Activated CD4-positive, alpha-beta T cell treated with anti-CD3 and anti-CD28 coated beads, Interleukin-2, amount 50 U/mL, for 48 hours (primary cell): ENCODE data around the gene SYN1.
A peak's percentile ranks its signal among the peaks of the same experiment; 100 is the strongest.

Experiments
- DNase-seq, 2 experiments: peaks; one replicate each; pipeline ENCODE4 v3.0.0-alpha.2; 2020

The SYN1 gene

DNA sequence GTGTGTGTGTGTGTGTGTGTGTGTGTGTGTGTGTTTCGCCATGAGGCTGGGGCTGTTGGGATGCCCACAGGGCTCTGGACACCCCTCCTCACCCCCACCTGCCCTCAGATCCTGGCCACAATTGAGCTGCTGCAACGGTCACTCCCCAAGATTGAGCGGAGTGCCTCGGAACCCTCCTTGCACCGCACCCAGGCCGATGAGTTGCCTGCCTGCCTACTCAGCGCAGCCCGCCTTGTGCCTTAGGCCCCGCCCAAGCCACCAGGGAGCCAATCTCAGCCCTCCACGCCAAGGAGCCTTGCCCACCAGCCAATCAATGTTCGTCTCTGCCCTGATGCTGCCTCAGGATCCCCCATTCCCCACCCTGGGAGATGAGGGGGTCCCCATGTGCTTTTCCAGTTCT is 48.4 kb downstream of the SYN1 start:
- no peak for DNase-seq

DNA sequence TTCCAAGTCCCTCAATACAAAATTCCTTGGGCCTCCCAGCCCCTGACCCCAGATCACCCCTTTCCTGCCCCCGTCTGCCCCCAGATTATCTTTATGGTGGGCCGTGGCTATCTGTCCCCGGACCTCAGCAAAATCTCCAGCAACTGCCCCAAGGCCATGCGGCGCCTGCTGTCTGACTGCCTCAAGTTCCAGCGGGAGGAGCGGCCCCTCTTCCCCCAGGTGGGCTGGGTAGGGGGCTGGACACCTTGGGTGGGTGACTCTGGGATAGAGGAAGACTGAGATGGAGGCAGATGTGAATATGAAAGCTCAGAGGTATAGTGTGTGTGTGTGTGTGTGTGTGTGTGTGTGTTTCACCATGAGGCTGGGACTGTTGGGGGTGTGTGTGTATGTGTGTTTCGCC is 48.9 kb downstream of the SYN1 start:
- DNase-seq: no peak

DNA sequence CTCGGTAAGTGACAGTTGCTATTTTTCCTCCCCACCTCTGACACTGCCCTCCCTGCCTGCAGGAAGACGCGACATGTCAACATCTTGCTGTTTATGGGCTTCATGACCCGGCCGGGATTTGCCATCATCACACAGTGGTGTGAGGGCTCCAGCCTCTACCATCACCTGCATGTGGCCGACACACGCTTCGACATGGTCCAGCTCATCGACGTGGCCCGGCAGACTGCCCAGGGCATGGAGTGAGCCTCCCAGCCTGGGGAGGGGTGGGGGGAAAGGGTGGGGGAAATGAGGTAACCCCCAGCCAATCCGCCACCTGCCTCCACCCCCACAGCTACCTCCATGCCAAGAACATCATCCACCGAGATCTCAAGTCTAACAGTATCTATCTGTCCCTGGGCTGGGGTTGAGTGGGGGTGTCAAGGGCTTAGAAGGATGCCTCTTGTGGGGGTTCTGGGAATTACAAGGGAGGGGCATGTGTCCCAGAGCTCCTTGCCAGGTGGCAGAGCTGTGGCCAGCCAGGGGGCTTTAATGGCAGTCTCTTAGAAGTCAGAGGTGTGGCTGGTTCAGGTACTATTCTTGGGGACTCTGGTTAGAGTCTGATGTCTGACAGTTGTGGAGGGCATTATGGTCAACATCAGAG is 50.9 kb downstream of the SYN1 start:
- DNase-seq: peak; percentile 29 to 44

DNA sequence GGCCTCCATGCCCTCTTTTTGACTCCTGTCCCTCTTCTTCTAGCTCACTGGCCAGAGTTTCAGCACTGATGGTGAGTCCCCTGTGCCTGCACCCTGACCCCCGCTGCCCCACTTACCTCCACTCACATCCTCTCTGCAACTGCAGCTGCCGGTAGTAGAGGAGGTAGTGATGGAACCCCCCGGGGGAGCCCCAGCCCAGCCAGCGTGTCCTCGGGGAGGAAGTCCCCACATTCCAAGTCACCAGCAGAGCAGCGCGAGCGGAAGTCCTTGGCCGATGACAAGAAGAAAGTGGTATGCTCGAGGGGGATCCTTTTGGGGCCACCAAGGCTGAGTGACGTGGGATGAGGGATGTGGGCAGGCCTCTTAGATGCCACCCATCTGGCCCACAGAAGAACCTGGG is 52.8 kb downstream of the SYN1 start:
- no peak for DNase-seq

DNA sequence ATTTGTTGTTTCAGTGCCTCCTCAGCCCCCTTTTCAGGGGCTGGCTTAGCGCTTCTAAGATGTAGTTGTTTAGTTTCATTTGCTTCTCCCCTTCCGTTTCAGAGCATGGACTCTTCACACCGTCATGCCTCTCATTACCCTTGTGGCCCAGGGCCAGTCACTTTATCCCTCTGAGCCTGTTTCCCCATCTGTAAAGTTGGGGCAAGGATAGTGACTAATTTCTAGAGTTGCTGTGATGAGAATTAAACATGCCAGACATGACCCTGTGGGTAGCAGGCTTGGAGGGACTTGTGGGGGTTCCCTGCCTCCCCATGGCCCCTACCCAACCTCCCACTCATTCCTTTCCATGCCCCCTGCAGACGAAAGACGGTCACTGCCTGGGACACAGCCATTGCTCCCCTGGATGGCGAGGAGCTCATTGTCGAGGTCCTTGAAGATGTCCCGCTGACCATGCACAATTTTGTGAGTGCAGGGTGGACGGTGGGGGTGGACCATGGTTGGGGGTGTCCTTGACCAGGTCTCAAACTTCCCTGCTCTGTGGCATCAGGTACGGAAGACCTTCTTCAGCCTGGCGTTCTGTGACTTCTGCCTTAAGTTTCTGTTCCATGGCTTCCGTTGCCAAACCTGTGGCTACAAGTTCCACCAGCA is 55.1 kb downstream of the SYN1 start:
- no peak for DNase-seq

DNA sequence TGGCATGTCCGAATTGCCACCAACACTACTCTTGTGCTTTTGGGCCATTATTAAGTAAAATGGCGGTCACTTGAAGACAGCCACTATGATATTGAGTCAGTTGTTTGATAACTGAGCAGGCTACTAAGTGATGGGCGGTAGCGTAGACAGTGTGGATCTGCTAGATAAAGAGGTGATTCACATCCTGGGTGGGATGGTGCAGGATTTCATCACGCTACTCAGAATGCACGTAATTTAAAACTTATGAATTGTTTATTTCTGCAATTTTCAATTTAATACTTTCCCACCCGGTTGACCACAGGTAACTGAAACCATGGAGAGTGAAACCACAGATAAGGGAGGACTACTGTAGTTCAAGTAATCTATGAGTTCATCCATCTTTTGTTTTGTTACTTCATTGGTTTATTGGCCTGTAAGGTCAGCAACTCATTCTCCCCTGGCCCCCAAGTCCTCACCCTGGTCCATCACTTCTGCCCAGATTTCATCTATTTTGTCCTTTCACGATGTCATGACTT is 55.8 kb downstream of the SYN1 start:
- DNase-seq: no peak

DNA sequence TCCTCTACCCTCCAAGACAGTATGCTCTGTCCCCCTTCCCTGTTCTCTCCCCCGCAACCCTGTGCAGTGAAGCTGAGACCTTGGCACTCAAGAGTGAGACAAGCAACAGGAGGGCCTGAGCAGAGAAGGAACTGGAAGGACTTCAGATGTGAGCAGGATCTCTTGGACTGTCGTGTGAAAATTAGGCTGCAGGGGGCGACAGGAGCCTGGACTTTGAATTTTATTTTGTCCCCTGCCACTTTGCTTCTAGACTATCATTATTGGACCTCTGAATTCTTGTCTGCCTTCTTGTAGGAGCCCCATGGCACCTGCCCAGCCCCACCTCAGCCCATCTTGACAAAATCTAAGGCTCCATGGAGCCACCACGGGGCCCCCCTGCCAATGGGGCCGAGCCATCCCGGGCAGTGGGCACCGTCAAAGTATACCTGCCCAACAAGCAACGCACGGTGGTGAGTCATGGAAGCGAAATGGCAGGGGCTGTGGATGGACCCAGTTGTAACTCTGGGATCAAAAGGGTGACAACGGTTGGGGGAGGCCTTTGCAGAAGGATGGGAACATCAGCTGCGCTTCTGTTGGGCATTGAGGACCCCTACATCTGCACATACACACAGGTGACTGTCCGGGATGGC is 56.9 kb downstream of the SYN1 start:
- DNase-seq: peak; percentile 39 to 48

DNA sequence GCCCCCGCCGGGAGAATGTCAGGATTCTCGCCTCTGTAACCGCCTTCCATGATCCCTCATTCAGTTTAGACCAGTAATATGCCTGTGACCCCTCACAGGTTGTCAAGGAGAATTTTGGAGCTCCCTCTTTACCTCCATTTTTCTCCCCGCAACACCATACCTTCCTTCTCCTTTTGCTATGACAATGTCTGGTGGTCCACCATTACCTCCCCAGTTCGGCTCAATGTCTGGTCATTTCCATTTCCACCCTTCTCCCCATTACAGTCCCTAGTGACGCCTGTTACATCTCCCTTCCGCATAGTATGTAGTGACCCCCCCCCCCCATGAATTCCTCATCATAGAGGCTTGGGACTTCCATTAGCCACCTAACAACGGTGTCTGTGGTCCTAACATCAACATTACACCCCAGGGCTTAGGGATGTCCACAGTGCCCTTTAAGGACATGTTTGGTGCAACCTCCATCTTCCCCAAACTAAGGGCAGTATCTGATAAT is 58.0 kb downstream of the SYN1 start:
- DNase-seq: no peak

DNA sequence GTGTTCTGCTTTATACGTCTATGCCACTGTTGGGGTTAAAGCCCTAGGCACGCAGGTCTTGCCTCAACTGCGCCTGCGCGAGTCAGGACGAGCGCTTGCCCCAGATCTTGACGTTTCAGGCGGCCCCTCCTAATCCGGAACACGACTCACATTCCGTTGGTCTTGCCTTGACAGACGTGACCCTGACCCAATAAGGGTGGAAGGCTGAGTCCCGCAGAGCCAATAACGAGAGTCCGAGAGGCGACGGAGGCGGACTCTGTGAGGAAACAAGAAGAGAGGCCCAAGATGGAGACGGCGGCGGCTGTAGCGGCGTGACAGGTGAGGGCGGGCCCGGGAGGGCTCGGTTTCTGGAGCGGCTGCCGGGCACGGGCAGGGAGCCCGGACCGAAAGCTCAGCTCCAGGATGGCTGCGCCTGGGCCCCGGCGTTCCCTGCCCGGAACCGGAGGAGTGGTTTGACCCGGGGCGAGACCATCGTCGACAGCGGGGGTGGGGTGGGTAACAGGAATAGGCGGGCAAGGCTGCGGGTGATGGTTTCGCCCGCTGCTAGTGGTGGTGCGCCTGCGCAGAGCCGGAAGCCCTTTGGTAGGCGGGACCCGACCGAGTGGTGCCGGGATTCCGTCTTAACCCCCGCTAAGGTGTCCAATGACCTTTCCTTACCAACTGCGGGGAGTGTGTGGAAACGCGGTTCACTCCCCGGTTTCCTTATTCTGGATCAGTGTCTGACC is 58.6 kb downstream of the SYN1 start, which contains the start of gene ARAF:
Gene ARAF, plus strand, starts transcription at position 272 of the 725 bp plus-strand sequence. CDS start 1,763 bp downstream, outside the sequence.
- peak; percentile 94 to 95 for DNase-seq

DNA sequence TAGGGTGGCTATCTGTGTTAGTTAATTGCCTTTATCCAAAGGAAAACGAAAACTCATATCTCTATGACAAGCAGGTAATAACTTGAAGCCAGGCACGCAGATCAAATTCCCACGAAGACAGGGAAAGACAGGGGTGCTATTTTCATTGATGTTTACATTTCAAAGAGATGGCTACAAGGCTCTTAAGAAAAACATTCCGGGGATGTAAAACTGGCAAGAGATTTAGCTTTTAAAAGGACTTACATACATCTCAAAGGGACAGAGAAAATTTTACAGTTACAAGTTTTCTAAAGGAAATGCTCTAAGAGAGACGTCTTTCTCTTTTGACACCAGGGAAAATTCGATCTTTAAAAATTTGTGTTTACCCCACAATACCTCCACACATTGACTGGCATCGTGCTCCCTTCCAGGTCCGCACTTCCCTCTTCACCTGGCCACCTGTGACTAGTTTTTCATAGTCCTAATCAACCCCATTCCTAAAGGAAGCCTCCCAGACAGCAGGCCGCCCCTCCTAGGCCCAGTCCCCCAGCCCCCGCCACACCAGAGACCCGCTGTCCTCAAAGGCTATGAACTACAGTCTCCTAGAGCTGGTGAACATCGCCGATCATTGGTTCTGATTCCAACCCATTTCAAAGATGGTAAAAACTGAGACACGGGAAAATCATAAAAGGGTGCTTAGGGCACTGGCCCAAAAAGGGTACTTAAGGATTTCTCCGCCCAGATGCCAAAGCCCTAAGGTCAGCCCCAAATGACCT is 59.3 kb downstream of the SYN1 start:
- DNase-seq: no peak

DNA sequence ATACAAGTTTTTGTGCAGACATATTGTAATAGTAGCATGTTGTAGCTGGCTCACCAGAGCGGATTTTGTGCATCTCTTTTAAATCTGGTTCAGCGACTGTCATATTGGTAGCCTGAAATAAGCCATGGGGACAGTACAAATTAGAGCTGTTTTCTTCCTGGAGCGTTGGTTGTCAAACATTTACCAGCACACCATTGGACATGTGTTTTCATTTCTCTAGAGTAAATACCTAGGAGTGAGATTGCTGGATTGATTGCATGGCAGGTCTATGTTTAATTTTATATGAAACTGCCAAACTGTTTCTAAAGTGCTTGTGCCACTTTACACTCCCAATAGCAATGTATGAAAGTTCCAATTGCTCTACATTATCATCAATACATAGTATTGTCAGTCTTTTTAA is 61.2 kb downstream of the SYN1 start:
- DNase-seq: no peak

DNA sequence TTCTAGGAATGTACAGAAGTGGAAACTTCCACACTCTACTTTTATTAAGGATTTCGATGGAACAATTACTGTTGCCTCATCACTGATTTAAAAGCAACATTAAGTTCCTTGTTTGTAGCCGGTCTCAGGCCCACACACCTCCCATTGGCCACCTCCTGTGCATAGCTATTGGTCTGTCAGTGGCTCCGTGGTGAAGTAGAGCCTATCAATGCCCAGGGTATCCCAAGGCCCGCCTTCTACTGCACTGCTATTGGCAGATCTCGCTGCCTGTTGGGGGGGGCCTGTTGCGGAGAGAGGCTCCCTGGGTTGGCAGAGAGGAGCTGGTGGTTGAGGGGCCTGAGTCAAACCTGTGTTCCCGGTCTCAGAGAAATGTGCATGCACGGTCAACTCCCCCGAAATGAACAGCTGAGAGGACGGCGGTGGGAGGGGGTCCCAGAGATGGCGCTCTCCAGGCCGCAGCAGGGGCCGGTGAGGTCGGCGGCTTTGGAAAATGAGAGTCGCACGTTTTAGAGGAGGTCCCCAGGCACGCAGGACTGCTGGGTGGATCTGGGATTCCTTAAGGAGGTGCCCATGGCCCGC is 63.5 kb downstream of the SYN1 start:
- peak; percentile 74 to 83 for DNase-seq

DNA sequence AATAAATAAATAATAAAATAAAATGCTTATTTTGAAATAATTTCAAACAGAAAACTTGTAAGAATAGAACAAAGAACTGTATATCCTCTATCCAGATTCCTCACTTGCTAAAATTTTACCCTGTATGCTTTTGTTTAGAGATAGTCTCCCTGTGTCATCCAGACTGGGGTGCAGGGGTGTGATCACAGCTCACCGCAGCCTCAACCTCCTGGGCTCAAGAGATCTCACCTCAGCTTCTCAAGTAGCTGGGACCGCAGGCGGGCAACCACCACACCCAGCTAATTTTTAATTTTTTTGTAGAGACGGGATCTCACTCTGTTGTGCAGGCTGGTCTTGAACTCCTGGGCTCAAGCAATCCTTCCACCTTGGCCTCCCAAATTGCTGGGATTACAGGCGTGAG is 76.2 kb downstream of the SYN1 start:
- no peak for DNase-seq

DNA sequence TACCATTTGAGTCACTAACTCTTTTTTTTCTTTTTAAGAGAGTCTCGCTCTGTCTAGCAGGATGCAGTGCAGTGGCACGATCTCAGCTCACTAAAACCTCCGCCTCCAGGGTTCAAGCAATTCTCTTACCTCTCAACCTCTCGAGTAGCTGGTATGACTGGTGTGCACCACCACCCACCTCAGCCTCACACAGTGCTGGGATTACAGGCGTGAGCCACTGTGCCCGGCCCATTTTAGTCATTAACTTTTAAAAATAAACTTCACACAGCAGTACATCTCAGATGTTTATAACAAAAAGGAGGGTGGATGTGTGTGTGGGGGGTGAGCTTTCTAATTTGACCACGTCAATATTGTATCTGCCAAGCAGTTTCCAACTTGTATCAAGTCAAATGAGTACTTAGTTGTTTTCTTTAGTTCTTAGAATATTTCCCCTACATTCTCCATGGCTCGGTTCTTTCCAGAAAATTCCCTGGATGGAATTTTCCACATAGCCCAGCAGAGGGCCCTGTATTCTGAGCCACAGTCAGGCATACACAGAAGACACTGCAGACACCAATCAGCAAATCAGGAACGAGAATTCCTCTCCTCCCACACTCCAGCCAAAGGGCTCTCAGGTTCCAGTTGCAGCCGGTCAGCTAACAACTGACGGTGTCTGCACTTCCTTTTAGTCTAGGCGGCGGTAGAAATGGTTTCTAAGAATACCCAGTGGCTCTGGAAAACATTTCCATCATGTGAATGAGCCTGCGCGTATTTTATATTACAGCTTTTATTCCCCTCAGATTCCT is 78.7 kb downstream of the SYN1 start:
- DNase-seq: no peak

DNA sequence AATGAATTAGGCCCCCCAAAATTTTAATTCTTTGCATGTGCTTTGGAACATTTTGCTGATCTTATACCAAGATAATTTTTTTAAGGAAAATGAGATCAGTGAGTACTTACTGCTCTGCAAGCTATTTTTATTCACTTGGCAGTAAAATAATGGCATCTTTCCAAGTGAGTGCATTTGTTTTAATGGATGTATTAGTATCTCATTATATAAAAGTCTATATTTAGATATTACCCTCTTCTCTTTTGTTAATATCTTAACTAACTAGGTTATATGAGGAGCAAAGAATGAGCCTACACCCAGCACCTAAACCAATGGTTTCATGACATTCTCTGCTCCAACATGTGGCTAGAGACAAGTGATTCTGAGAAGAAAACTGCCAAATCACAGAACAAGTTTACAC is 79.8 kb downstream of the SYN1 start:
- DNase-seq: no peak

DNA sequence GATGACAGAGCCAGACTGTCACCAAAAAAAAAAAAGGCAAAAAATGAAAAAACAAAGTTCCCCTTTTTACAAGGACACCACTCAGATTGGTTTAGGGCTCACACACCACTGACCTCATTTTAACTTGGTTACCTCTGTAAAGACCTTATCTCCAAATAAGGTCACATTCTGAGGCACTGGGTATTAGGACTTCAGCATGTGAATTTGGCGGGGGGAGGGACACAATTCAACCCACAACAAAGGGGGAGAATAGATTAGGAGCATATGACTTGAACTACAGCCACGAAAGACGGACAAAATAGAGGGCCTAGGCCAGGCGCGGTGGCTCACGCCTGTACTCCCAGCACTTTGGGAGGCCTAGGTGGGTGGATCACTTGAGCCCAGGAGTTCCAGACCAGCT is 89.6 kb downstream of the SYN1 start:
- DNase-seq: no peak

DNA sequence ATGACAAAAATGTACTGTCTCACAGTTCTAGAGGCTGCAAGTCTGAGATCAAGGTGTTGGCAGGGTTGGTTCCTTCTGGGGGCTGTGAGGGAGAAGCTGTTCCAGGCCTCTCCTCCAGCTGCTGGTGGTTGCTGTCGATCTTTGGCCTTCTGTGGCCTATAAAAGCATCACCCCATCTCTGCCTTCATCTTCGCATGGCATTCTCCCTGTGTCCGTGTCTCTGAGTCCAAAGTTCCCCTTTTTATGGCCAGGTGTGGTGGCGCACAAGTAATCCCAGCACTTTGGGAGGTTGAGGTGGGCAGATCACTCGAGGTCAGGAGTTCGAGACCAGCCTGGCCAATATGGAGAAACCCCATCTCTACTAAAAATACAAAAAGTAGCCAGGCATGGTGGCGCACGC is 90.1 kb downstream of the SYN1 start:
- DNase-seq: no peak

DNA sequence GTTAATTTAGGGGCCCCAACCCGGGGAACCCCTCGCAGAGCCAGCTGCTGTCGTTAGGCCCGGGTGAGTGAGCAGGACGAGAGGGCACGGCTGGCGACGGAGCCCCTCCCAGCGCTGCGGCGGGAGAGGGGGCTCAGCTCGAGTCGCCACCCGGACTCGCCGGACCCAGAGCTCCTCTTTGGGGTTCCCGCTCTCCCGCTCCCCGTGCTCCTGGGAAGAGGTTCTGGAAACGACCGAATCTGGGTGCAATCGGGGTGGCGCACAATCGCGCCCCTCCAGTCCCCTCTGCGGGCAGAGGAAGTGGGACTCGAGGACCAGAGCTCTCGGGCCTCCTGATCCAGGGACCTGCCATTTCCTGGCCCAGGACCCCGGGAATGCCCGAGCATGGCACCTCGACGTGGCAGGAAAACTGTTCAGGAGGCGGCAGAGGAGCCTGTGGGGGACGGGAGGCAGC is 95.9 kb downstream of the SYN1 start:
- no peak for DNase-seq

DNA sequence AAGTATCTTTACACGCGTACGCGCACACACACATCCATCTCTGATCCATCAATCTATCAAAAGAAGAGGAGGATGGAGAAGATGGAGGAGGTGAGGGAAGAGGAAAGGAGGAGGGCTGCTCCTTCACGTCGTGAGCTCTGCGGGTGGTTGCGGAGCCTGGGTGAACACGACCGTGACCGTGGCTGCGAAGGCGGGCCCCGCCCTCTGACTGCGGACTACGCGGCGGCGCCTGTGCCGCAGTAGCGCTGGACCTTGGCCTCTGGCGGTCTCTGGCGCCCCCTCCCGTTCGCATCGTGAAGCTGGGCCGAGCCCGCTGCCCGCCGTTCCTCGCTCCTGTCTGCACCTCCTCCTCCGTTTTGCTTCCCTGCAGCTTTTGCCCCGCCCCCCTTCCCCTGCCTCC is 96.4 kb downstream of the SYN1 start:
- peak; percentile 83 to 87 for DNase-seq
